Upper lobe of left lung (tissue), 6 donors: ENCODE data around the gene FBXO11. TPM values are rescaled to one million over a fixed set of nuclear protein-coding genes. Genes with fewer than 3 reads are reported as not detected.

ENCODE experiments used
- ATAC-seq, 2 donors: fragments of 200-7000 bp; cut with Tn5 transposase; one replicate each; pipeline ENCODE4 v1.9.1; 2022; ENCODE audit warnings: mild to moderate bottlenecking in 2 of 2, moderate library complexity in 2 of 2; ENCODE audit not compliant: low FRiP score in 2 of 2
- DNase-seq, 2 donors: peaks; one replicate each; pipeline ENCODE4 v3.0.0-alpha.2; 2019 to 2020
- H3K27ac ChIP-seq, 4 donors: fragments of 200-600 bp; sonication (generic); one replicate each; pipeline ENCODE4 v1.5.1; 2016 to 2019
- H3K27me3 ChIP-seq, 4 donors: fragments of 200-600 bp; sonication (generic); one replicate each; pipeline ENCODE4 v1.5.1; 2017 to 2019
- H3K36me3 ChIP-seq, 4 donors: fragments of 200-600 bp; sonication (generic); one replicate each; pipeline ENCODE4 v1.5.1; 2016 to 2019
- H3K4me1 ChIP-seq, 4 donors: fragments of 200-600 bp; sonication (generic); one replicate each; pipeline ENCODE4 v1.5.1; 2018 to 2019
- H3K4me3 ChIP-seq, 4 donors: fragments of 200-600 bp; sonication (generic); one replicate each; pipeline ENCODE4 v1.5.1; 2017 to 2019; ENCODE audit warnings: mild to moderate bottlenecking in 2 of 4, moderate library complexity in 1 of 4
- H3K9me3 ChIP-seq, 4 donors: fragments of 200-600 bp; sonication (generic); one replicate each; pipeline ENCODE4 v1.5.1; 2018 to 2019
- CTCF ChIP-seq, 6 experiments: fragments of 450-650 bp in 4 of 6; fragments of 200-600 bp in 2 of 6; sonication (generic) in 2 of 6; IDR thresholded peaks; one replicate each; pipeline ENCODE4 v1.5.1; 2016 to 2019; ENCODE audit warnings: antibody characterized with exemption in 6 of 6
- EP300 ChIP-seq, 4 donors: sonication (generic); formaldehyde crosslinking; IDR thresholded peaks; one replicate each; pipeline ENCODE4 v1.5.1; 2017; ENCODE audit warnings: antibody characterized with exemption in 4 of 4, control low read depth in 2 of 4
- POLR2A ChIP-seq, 4 donors: fragments of 450-650 bp; IDR thresholded peaks; one replicate each; pipeline ENCODE4 v1.5.1; 2016 to 2017; ENCODE audit warnings: antibody characterized with exemption in 4 of 4, mild to moderate bottlenecking in 2 of 4
- POLR2AphosphoS5 ChIP-seq, 2 donors: sonication (generic); formaldehyde crosslinking; IDR thresholded peaks; one replicate each; pipeline ENCODE4 v1.5.1; 2017; ENCODE audit warnings: antibody characterized with exemption in 2 of 2
- WGBS, 2 donors: methylation state at CpG; one replicate each; pipeline ENCODE4 v1.1.5; 2017 to 2018; 5-methylcytosine and 5-hydroxymethylcytosine counted together
- total RNA-seq, 6 donors: library from RNA; depleted of rRNA in 4 of 6; stranded (reverse); fragments of >200 nt in 4 of 6; gene quantifications; one replicate each; pipeline versions ENCODE4 v1.1.0 to v1.2.1, GENCODE V29; 2016 to 2021
- donor health status: DM: no; HTN: no; CAD: no; lungs with moderate emphysema.
- donor health status: DM: no; HTN: yes; CAD: no; lungs with severe emphysema.

The FBXO11 gene
- total RNA-seq, 6 donors from 2014 or later = 30.5 to 99.2 (median 60.0) TPM

- H3K27me3 ChIP-seq = no peaks in the 10 kb centered on the region
- H3K36me3 ChIP-seq = peaks cover 0 to 77% (median 32%) of the 10 kb centered on the region in 4 donors
- DNase-seq (no peak), ATAC-seq (no peak)
- peaks cover 0 to 4% (median 0%) of the 10 kb centered on the region in 4 donors for H3K4me1 ChIP-seq
- 91 to 94% methylated on average over 2 of the region's 2 CpGs for WGBS, 2 donors
- H3K27ac ChIP-seq = no peak overlapping the region
- H3K4me3 ChIP-seq = no peak overlapping the region
- no peaks in the 10 kb centered on the region for H3K9me3 ChIP-seq
- TF ChIP-seq CTCF (IDR thresholded peaks at IDR 0.05) (no peak), POLR2A (IDR thresholded peaks at IDR 0.05) (no peak), EP300 (IDR thresholded peaks at IDR 0.05) (no peak), POLR2AphosphoS5 (IDR thresholded peaks at IDR 0.05) (no peak)
Measured at GRCh38 chr2:47796090-47796697, 110.1 kb downstream of the FBXO11 start.

GRCh38 chr2:47785986-47786385 is 120.3 kb downstream of the FBXO11 start:
- ATAC-seq = no peak
- H3K27me3 ChIP-seq = no peaks in the 10 kb centered on the region
- 58 to 59% methylated on average over 7 of the region's 7 CpGs for WGBS, 2 donors
- H3K9me3 ChIP-seq = no peaks in the 10 kb centered on the region
- H3K36me3 ChIP-seq = peaks cover 0 to 3% (median 0%) of the 10 kb centered on the region in 4 donors
- peak overlapping the region in 1 of 4 donors; percentile 2 for H3K27ac ChIP-seq
- TF ChIP-seq POLR2A (IDR thresholded peaks at IDR 0.05) (no peak), POLR2AphosphoS5 (IDR thresholded peaks at IDR 0.05) (no peak), CTCF (IDR thresholded peaks at IDR 0.05) (no peak), EP300 (IDR thresholded peaks at IDR 0.05) (no peak)
- peaks cover 11 to 34% (median 19%) of the 10 kb centered on the region in 4 donors for H3K4me1 ChIP-seq
- no peak for DNase-seq
- H3K4me3 ChIP-seq = no peak overlapping the region

GRCh38 chr2:47784352-47784851 is 121.9 kb downstream of the FBXO11 start:
- DNase-seq (peak in 1 of 2 donors; percentile 36), ATAC-seq (no peak)
- TF ChIP-seq POLR2AphosphoS5 (IDR thresholded peaks at IDR 0.05) = no peak
- TF ChIP-seq POLR2A (IDR thresholded peaks at IDR 0.05) = no peak
- no peak for TF ChIP-seq CTCF (IDR thresholded peaks at IDR 0.05)
- TF ChIP-seq EP300 (IDR thresholded peaks at IDR 0.05) = no peak
- peaks cover 0 to 3% (median 0%) of the 10 kb centered on the region in 4 donors for H3K36me3 ChIP-seq
- WGBS, 2 donors = 47 to 55% methylated on average over 27 to 28 of the region's 28 CpGs
- H3K4me1 ChIP-seq = peaks cover 11 to 34% (median 19%) of the 10 kb centered on the region in 4 donors
- no peaks in the 10 kb centered on the region for H3K9me3 ChIP-seq
- no peaks in the 10 kb centered on the region for H3K27me3 ChIP-seq
- peak overlapping the region; percentile 89 to 94 (median 92) for H3K27ac ChIP-seq
- H3K4me3 ChIP-seq = peak overlapping the region in 3 of 4 donors; percentile 70 to 97 (median 88)

GRCh38 chr2:47783486-47784351 is 122.6 kb downstream of the FBXO11 start:
- H3K4me3 ChIP-seq = peak overlapping the region; percentile 70 to 97 (median 88)
- TF ChIP-seq CTCF (IDR thresholded peaks at IDR 0.05) (no peak), POLR2A (IDR thresholded peaks at IDR 0.05) (no peak), POLR2AphosphoS5 (IDR thresholded peaks at IDR 0.05) (no peak), EP300 (IDR thresholded peaks at IDR 0.05) (no peak)
- ATAC-seq = peak; percentile 57 to 70
- no peaks in the 10 kb centered on the region for H3K27me3 ChIP-seq
- 2% methylated on average over 29 to 64 of the region's 71 CpGs for WGBS, 2 donors
- H3K27ac ChIP-seq = peak overlapping the region; percentile 89 to 94 (median 92)
- no peaks in the 10 kb centered on the region for H3K9me3 ChIP-seq
- peak; percentile 73 to 94 for DNase-seq
- peaks cover 0 to 3% (median 0%) of the 10 kb centered on the region in 4 donors for H3K36me3 ChIP-seq
- peaks cover 11 to 34% (median 19%) of the 10 kb centered on the region in 4 donors for H3K4me1 ChIP-seq
